GM10266 (cell line): ENCODE measurements around the gene KIAA0586.
"Not testable (repeated sequence)": the region's sequence is repeated elsewhere in the genome, so short reads cannot be mapped to it uniquely, and the experiment has no call there.

Experiments
- DNase-seq: peaks from one replicate; pipeline ENCODE4 v3.0.0; 2012; ENCODE audit errors: extremely low spot score
- TF ChIP-seq, protein P1 (sequence below): IDR thresholded peaks from 2 replicates; pipeline ENCODE4 v1.5.1; 2012; ENCODE audit warnings: mild to moderate bottlenecking, low read depth; ENCODE audit not compliant: control insufficient read depth, insufficient read depth; ENCODE audit errors: missing control alignments

The KIAA0586 gene

DNA sequence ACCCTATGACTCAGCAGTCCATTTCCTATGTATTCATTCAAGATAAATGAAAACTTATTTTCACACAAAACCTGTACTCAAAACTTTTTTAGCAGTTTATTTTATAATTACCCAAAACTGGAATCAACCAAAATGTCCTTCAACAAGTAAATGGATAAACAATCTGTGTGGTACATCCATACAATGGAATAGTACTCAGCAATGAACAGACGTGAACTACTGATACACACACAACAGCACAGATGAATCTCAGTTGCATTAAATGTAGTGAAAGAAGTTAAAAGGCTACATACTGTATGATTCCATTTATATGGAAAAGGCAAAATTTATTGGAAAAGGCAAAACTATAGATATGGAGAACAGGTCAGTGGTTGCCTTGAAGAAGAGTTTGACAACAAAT is 90.1 kb downstream of the KIAA0586 start:
- DNase-seq: no peak
- TF ChIP-seq, protein P1, sequence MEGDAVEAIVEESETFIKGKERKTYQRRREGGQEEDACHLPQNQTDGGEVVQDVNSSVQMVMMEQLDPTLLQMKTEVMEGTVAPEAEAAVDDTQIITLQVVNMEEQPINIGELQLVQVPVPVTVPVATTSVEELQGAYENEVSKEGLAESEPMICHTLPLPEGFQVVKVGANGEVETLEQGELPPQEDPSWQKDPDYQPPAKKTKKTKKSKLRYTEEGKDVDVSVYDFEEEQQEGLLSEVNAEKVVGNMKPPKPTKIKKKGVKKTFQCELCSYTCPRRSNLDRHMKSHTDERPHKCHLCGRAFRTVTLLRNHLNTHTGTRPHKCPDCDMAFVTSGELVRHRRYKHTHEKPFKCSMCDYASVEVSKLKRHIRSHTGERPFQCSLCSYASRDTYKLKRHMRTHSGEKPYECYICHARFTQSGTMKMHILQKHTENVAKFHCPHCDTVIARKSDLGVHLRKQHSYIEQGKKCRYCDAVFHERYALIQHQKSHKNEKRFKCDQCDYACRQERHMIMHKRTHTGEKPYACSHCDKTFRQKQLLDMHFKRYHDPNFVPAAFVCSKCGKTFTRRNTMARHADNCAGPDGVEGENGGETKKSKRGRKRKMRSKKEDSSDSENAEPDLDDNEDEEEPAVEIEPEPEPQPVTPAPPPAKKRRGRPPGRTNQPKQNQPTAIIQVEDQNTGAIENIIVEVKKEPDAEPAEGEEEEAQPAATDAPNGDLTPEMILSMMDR: no peak

DNA sequence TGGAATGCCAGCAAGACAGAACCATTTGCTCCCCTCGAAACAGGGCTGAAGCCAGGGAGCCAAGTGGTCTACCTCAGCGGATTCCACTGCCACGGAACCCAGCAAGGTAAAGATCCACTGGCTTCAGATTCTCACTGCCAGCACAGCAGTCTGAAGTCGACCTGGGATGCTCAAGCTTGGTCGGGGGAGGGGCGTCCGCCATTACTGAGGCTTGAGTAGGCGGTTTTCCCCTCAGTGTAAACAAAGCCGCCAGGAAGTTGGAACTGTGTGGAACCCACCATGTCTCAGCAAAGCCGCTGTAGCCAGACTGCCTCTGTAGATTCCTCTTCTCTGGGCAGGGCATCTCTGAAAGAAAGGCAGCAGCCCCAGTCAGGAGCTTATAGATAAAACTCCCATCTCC is 98.2 kb downstream of the KIAA0586 start:
- not testable (repeated sequence) for DNase-seq

- TF ChIP-seq, protein P1: no peak
- no peak for DNase-seq
Observed at GRCh38 chr14:58533446-58533845, 105.9 kb downstream of the KIAA0586 start.

- TF ChIP-seq, protein P1: no peak
- DNase-seq: no peak
Observed at GRCh38 chr14:58535044-58535443, 107.5 kb downstream of the KIAA0586 start.

- TF ChIP-seq, protein P1: no peak
- DNase-seq: no peak
Observed at GRCh38 chr14:58537004-58537403, 109.5 kb downstream of the KIAA0586 start.

DNA sequence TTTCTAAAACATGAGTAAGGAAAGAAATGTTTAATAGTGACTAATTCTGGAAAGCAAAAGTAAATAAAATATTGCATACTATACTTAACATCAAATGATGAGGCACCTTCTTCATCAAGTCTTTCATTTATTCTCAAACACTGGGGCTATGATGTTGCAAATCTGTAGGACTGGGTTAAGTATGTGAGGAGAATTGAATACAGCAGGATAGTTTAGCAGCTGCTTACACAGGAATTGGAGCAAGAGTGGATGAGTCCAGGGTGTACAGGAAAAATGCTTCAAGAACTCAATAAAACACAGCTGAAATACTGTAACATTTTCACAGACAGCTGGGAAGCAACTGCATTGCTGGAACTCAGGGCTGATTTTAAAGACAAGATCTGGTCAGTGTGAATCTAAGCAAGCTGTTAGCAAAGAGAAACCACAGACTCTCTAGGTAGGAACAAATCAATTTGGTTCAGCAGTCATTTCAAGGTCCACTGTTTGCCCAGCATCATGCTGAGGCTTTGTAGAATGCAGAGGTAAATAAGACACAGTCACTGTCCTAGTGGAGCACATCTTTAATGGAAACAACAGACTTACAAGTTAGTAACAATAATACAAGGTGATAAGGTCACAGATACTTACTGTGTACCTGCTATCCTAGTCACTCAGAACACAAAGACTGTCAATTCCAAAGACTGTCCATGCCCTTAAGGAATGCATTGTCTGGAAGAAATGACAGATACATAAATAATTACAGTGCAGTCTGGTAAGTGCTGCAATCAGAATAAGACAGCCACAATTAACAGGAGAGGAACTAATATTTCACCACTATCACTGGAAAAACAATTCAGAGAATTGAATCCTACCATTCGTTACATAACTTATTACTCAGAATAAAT is 113.5 kb downstream of the KIAA0586 start:
- TF ChIP-seq, protein P1: no peak
- no peak for DNase-seq

- TF ChIP-seq, protein P1: no peak
- DNase-seq: no peak
Observed at GRCh38 chr14:58541633-58542022, 114.1 kb downstream of the KIAA0586 start.
